Gastroesophageal sphincter (tissue), 4 donors: ENCODE results near the gene CASQ1. TPM values are rescaled to one million over a fixed set of nuclear protein-coding genes. Genes with fewer than 3 reads are reported as not detected.

Experiments
- total RNA-seq, 4 donors: library from RNA; depleted of rRNA; stranded (reverse); fragments of >200 nt; gene quantifications; one replicate each; pipeline ENCODE4 v1.1.0, GENCODE V29; 2016

The CASQ1 gene
- total RNA-seq, 4 donors from 2014 or later, result 1.3 to 8.8 (median 2.2) TPM

Other genes with a start within 250 kb of the CASQ1 start
- under 1 TPM in 2 of 4 donors, not detected in 2; 0.35 to 0.62 TPM for gene IGSF9, start 245.0 kb upstream of the CASQ1 start, total RNA-seq
- not detected for gene SLAMF9, start 236.3 kb upstream of the CASQ1 start, total RNA-seq
- 1 to 10 TPM; 3.7 to 5.4 (median 4.4) TPM for gene PIGM, start 158.6 kb upstream of the CASQ1 start, total RNA-seq
- gene KCNJ10, start 120.4 kb upstream of the CASQ1 start, total RNA-seq, result not detected
- gene KCNJ9, start 109.0 kb upstream of the CASQ1 start, total RNA-seq, result not detected
- 10 to 100 TPM; 17.1 to 23.0 (median 19.4) TPM for gene IGSF8, start 92.0 kb upstream of the CASQ1 start, total RNA-seq
- 100 to 1,000 TPM; 100 to 348 (median 142) TPM for gene ATP1A2, start 74.8 kb upstream of the CASQ1 start, total RNA-seq
- gene ATP1A4, start 39.0 kb upstream of the CASQ1 start, total RNA-seq, result under 1 TPM in 1 of 4 donors, not detected in 3; 0.47 TPM
- 100 to 1,000 TPM in 3 of 4 donors, 10 to 100 TPM in 1; 94.6 to 325 (median 164) TPM for gene PEA15, start 14.8 kb downstream of the CASQ1 start, total RNA-seq
- gene DCAF8, start 72.0 kb downstream of the CASQ1 start, total RNA-seq, result 100 to 1,000 TPM; 154 to 211 (median 159) TPM
- 10 to 100 TPM; 50.0 to 96.8 (median 61.1) TPM for gene PEX19, start 94.6 kb downstream of the CASQ1 start, total RNA-seq
- gene COPA, start 152.7 kb downstream of the CASQ1 start, total RNA-seq, result 100 to 1,000 TPM in 2 of 4 donors, 10 to 100 TPM in 2; 92.3 to 127 (median 111) TPM
- gene NCSTN, start 152.8 kb downstream of the CASQ1 start, total RNA-seq, result 10 to 100 TPM; 41.5 to 49.2 (median 47.5) TPM
- gene NHLH1, start 176.5 kb downstream of the CASQ1 start, total RNA-seq, result not detected
- gene VANGL2, start 210.0 kb downstream of the CASQ1 start, total RNA-seq, result 1 to 10 TPM in 3 of 4 donors, under 1 TPM in 1; 0.62 to 8.5 (median 4.3) TPM